ENCODE results near the gene UGP2.

The UGP2 gene

DNA sequence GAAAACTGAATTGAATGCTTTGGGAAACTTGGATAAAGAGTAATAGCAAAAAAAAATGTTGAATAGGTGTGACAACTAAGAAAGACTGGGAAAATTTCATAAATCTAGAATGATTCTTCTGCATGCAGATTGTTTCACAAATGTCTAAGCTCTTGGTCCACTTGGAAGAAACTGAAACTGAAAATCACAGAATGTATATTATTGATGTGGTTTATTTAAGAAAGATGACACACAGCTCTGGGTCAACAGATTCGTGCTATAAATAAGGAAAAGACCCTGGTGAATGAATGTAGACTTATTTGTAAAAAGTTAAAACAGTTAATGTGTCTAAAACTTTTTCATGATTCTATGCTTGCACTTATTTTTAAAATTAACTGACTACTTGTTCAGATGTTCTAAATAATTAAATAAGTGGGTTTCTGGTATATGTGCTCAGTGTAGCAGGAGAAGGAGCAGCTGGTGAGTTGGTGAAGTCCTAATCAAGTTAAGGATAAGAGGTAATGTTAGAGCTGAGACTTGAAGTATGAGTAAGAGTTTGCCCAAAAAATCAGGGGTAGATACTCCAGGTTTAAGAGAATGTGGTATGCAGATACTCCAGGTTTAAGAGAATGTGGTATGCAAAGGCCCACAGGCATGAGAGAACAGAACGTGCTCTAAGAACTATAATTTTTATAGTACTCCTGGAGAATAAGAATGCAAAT lies 24.5 kb downstream of the UGP2 start:
- no peak for DNase-seq

DNA sequence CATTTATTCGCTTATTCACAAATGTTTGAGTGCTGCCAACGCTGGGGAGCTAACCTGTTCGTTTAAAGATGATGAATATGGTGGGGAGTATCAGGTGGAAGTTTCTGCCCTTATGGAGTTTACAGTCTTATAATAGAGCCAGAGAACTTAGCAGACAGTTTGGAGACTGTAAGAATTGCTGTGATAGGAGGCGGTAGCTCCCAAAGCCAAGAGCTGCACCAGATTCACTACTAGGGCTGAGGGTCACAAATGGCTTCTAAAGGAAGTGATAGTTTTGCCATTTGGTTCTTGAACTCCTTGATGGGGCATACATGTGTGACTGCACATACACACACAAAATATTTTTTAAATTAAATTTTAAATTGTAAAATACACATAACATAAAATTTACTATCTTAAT lies 29.0 kb downstream of the UGP2 start:
- no peak for DNase-seq

DNA sequence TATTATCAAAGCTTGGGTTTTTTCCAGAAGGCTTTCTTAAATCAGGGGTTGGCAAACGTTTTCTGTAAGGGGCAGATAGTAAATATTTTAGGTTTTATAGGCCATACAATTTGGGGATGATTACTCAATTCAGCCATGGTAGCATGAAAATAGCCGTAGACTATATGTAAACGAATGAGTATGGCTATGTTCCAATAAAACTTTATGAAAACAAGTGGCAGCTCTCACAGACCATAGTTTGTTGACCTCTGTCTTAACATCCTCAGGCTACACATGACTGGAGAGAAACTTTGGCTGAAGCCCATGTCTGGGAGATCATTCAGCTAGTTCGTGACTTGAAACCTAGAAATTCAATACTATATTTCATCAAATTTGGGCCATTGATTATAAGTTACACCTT lies 30.2 kb downstream of the UGP2 start:
- DNase-seq = no peak

DNA sequence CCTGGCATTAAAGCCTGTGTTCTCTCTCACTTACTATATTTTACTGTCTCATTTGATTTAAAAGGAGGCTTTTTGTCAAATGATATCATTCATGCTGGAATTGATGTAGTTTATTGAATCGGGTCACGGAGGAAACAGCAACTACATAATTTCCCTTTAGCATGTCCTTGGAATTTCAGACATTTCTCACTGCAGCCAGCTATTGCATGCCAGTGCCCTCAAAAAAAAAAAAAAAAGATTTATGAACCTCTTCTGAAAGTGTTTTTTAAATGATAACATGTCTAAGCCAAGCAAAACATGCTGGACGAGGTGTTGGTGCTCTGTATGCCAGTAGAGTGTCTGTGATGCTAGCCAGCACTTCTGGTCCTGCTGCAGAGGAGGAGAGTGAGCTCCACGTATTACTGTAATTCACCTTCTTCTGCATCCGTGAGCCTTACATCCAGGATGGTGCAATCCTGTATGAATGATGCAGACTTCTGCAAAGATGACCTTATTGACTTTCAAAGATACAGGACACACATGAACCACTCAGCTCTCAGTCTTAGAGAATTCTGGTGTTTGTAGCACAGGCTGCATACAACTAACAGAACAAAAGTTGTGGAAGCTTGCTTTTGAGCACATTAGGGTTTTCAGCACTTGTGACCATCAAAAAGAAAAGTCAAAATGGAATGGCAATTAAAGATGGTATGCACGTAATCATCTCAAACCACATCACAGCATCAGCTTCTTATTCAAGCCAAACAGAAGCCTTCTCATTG lies 31.1 kb downstream of the UGP2 start:
- no peak for DNase-seq

DNA sequence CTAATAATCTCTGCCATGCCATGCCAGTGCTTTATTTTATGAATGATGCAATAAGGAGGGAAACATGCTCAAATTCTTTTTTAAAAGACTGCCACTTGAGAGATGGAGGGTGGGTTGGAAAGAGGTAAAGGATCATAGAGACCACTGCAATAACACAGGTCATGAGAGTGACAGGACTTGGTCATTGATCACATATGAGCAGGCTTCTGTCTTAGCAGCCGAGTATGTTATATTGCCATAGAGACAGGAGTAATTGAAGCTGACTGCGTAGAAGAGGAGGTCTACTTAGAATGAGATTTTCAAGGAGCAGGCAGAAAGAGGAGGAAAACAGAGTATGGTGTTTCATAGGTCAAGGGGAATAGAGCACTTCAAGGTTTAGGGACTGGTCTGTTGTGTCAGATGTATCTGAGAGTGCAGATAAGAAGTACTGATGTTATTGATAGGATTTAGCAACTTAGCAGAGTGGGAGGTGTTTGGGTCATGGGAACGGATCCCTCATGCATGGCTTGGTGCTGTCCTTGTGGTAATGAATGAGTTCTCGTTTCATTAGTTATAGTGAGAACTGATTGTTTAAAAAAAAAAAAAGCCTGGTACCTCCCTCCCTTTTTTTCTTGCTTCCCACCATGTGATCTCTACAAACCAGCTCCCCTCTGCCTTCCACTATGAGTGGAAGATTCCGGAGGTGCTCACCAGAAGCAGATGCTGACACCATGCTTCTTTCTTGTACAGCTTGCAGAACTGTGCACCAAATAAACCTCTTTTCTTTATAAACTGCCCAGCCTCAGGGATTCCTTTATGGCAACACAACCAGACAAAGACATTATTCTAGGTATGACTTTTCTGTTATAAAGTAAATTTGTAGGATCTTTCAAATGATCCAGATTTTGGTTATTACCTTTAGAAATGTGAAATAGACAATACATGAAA lies 32.8 kb downstream of the UGP2 start:
- DNase-seq = no peak

DNA sequence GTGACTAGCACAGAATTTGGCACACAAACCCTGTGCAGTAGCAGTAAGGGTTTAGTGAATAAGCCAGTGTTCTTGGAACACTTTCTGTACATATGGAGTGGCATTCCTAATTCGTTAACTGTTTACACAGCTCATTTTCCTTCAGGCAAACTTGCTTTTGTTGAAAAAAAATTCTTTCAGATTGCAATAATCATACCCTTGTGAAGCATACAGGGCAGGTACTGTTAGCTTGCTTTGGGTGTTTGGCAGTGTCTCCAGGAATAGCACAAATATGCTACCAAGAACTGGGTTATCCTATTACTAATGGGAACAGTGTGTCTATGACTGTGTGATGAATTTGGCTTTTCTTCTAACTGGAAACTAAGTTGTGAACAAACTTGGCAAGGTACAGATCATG lies 33.4 kb downstream of the UGP2 start:
- DNase-seq = no peak

DNA sequence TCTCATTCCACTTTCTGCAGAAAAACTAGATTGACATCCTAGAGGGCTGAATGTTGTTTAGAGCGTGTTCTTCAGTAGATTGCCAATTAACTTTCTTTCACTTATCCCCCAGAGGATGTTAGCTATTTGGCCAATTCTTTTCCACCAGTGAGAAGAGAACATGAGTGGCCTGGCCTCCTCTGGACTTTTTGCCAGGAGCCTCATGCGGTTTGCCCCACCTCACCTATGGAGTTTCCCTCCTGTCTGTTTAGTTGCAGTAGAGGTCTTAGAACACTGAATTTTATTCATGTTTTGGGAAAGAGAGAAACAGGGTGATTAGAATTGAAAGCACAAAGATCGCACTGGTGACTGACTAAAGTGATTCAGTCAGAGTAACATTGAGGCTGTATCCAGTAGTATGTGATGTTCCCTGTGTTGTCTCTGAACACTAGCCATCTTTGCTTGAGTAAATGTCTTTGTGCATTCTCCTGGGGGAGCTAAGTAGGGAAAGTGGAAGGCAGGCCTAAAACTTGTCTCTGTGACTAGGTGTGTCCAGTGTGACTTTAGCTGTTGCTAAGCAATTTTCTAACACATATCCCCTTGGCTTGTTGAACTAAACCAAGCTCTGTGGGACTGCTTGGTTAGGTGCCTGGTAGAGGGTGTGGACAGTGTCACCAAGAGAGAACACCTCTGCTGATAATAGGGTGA lies 34.0 kb downstream of the UGP2 start:
- no peak for DNase-seq

DNA sequence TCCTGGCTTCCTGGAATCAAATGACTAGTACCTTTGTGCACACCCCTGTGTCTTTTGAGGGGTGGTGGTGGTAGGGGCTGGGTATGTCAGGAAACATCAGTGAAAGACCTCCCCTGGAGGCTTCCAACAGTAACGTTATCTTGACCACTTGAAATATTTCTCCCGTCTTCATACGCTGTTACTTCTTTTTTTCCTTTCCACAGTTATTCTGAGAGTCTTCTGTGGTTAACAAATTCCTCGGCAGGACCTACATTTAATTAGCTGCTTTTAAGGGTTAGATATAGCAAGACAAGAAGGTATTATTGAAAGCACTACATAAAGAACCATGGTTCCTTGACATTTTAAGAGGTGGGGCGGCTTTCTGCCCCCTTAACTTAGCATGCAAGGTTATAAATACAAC lies 34.6 kb downstream of the UGP2 start:
- no peak for DNase-seq

DNA sequence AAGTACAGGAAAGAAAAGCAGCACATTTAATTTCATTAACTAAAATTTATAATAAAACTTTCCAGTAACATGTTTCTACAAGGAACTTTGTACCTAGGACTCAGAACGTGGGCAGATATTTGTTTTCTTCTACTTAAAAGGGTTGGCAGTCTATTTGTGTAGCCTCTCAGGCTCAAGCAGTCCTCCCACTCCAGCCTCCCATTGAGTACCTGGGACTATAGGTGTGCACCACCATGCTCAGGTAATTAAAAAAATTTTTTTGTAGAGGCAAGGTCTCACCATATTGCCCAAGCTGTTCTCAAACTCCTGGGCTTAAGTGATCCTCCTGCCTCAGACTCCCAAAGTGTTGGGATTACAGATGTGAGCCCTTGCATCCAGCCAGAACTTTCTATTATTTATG lies 36.8 kb downstream of the UGP2 start:
- DNase-seq = no peak

DNA sequence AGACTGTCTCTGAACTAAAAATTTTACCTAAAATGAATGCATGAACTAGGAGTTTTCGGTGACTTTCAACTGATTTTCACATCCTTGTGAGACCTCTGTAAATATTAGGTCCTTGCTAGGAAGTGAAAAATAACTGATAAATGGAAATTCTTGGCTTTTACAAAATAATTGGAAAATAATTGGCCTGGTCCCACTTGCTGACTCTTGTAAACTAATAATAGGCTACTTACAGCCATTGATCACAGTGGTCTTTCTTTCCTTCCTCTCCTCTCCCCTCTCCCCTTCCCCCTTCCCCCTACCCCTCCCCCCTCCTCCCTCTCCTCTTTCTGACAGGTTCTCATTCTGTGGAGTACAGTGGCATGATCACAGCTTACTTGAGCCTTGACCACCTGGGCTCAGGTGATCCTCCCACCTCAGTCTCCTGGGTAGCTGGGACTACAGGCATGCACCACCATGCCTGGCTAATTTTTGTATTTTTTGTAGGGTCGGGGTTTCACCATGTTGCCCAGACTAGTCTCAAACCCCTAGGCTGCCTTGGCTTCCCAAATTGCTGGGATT lies 38.3 kb downstream of the UGP2 start:
- no peak for DNase-seq

DNA sequence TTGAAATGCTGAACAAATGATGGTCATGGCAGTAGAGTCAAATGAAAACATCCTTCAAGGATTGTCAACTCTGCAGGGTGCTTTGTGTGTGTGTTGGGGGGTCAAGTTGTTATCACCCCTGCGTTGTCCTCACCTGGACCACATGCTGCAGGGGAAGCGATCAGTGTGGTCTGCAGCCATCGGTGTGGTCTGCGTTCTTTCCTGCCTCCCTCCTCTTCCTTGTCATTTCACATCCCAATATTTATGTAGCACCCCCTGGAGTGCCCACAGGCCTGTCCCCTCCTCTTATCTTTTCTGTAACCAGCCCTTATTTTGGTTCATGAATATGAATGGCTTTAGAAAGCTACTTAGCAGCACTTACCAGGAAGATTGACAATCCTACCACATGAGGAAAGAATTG lies 38.9 kb downstream of the UGP2 start:
- DNase-seq = no peak

DNA sequence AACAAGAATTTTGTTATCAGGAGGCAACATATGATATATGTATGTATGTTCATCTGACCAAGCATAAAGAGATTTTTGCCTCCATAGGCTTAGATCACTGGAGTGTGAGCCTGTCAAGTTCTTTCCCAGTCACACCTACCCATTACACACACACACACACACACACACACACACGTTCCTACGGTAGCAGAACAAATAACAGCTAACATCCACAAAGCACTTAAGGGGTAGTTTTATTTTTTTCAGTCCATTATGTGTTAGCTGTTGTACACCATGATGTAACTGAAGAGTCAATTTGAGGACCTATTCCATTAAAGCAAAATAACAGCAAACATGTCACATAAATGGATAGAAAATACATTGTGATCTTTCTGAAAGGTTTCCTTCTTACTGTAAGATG lies 39.5 kb downstream of the UGP2 start:
- no peak for DNase-seq

DNA sequence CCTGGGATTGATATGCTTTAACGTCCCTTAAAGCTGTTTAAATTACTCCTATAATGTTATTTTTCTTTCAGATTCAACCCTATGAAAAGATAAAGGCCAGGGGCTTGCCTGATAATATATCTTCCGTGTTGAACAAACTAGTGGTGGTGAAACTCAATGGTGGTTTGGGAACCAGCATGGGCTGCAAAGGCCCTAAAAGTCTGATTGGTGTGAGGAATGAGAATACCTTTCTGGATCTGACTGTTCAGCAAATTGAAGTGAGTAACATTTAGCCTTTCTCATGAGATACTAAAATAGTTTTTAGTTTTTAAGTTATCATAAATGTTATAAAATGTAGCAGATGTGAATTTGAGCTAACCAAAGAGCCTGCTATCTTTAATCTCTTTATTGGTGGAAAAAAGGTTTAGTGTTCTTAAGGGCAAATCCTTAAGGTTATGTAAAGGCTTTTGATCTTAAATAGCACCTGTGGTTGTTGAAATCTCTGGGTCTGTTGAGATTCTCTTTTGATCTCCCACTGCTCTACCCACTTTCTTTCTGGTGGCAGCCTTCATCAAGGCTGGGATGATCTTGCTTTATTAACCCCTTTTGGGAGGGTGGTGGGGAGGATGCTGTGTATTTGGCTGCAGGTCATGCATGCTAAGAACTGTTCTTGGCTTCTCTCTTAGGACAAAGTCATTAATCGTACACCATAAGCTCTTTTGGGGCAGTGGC lies 40.9 kb downstream of the UGP2 start:
- DNase-seq = no peak

DNA sequence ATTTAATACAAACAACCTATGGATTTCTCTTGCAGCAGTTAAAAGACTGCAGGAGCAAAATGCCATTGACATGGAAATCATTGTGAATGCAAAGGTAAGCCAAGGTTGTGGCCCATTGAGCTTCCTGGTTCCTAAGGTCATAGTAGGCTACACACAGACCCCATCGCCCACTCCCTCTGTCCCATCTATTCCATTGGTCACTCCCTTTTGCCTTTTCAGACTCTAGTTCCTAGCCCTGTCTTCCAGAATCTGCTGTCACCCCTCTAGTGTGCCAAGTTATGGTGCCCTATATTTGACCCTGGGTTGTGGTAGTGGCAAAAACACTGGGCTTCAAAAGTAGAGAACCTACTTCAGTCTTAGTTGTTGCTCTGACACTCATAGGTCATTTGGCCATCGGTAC lies 44.7 kb downstream of the UGP2 start:
- no peak for DNase-seq

DNA sequence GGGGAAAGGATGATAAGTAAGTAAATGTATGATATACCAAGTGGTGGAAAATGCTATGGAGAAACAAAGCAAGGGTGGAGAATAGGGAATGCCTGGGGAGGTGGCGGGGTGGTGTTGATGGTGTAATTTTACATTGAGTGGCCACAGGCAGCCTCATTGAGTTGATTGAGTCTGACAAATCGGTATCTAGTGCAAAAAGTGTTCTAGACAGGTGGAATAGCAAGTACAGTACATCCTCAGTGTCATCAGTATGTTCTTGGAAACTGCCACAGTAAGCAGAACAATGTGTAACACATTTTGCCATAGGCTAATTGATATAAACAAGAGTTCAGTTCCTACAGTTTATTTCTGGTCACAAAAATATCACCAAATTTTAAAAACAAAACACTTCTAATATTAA lies 46.4 kb downstream of the UGP2 start:
- DNase-seq = no peak

DNA sequence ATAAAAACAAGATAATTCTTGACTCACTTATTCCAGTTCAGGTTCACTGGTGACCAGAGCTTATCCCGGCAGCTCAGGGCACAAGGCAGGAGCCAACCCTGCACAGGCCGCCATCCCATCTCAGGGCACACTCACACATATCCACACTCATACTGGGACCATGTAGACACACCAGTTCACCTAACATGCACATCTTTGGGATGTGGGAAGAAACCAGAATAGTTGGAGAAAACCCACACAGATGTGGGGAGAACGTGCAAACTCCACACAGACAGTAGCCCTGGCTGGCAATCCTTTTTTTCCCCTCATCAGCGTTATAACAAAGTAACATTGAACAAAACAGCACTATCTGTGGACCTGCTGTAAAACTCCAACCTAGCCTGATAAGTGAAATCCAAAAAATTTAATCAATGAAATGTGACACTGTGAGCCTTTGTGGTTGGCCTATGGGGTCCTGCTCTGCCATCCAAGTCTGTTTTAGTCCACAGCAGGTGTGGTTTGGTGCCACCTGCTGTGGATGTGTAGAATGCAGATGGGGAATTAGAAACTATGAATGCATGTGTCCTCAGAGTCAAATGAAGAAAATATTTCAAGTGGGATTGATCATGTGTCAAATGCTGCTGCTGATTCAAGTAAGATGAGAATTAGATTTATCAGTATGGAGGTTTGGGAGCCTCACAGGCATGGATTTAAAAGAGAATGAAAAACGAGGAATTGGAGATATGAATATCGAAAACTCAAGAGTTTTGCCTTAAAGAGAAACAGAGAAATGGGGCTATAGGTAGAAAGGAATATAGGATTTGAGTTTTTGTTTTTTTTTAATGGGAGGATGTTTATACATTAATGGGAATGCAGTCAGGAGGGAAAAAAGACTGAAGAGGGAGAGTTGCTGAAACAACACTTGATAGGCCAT lies 47.0 kb downstream of the UGP2 start:
- DNase-seq = peak; percentile 8

DNA sequence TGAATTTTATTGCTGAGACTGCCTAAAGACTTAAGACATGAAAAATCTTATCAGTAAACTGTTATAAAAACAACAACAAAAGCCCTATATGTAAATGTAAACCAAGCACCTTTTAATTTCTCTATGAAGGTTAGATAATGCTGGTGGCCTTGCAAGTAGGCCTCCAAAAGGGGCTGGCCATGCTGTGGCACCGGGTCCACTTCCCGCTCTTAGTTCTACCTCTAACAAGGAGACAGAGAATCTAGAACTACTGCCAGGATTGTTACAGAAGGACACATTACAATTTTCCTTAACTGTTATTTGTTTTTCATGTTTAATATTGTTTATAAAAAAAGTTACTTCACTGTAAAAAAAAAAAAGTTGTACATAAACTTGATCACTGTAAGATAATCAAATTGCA lies 49.0 kb downstream of the UGP2 start:
- no peak for DNase-seq

DNA sequence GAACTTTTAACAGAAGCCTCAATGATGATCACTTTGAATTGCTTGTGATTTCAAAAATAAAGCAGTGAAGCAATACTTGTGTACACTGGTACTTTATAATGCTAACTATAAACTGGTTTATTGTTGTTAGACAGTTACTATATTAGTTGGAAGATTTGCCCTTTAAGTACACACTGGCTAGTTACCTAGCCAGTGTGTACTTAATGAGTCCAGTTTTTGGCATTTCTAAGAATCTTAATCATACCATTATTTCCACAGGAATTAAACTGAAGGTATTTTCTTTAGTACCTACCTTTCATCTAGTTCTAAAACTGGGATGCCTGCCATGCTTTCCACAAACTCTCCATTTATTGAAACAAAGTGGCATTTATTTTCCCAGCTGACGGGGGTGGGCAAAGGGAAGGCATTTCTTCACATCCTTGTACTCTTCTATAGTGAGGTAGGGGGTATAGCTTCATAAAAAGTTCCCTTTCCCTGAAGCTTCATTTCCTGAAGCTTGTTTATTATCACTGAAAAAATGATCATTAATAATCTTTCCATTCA lies 49.9 kb downstream of the UGP2 start:
- no peak for DNase-seq

DNA sequence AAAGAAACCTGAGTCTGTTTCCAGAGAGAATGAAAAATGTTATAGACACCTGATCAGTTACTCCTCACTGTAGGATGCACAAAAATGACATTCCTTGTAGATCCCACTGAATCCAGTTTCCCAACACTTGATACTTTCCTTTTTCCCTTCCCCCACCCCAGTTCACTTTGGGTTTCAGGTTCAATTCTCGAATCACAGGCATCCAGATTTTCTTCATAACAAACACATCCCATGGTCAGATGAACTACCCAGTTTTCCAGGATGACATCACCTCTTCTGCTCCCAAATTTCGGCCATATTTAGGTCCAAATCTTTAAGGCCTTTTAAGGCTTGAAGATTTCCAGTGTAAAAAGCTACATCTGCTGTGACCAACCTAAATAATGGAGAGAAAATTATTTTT lies 51.5 kb downstream of the UGP2 start:
- DNase-seq = no peak

DNA sequence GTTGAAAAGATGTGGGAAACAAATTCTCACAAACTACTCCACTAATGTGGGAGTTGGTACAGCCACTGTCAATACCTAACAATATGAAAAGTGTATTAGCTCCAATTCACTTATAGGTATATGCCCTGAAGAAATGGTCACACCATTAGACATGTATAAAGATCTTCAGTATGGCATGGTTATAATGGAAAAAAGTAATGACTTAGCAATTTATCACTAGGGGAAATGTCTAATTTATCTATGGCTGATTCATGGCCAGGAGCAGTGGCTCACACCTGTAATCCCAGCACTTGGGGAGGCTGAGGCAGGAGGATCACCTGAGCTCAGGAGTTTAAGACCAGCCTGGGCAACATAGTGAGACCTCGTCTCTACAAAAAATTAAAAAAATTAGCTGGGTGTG lies 52.5 kb downstream of the UGP2 start:
- DNase-seq = no peak

DNA sequence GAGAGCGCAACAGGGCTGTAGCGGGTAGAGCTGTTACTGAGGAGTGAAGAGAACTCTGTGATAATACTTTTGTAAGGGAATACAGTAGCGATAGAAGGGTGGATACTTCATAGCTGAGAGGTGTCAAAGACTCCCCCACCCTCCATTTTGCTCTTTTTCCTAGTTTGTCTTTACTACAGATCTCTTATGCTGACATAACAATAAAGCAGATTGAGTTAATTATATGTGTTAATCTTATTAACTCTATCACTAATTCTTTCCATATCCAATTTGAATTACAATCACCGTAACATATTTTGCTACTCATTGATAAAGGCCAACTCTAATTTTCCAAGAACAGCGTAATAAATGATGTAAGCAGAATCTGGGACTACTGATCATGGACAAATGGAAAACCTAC lies 57.1 kb downstream of the UGP2 start:
- DNase-seq = no peak
